Right lobe of liver (tissue), 4 donors: ENCODE measurements around the gene ERBB4.

Source experiments
- POLR2A ChIP-seq: fragments of 450-650 bp; IDR thresholded peaks from one replicate; pipeline ENCODE4 v1.6.1; 2017; ENCODE audit warnings: antibody characterized with exemption, mild to moderate bottlenecking
- TF ChIP-seq, protein P1 (sequence below), 4 donors: fragments of 200-600 bp in 3 of 4; fragments of 450-650 bp in 1 of 4; IDR thresholded peaks; one replicate each; pipeline versions ENCODE4 v1.5.1 to v1.8.0; 2016 to 2022; ENCODE audit warnings: antibody characterized with exemption in 4 of 4, mild to moderate bottlenecking in 2 of 4
- donor health status: DM: no; HTN: no; CAD: no.
- donor health status: DM: no; HTN: no; CAD: no.
- donor health status: DM: no; HTN: yes; CAD: no.

DNA sequence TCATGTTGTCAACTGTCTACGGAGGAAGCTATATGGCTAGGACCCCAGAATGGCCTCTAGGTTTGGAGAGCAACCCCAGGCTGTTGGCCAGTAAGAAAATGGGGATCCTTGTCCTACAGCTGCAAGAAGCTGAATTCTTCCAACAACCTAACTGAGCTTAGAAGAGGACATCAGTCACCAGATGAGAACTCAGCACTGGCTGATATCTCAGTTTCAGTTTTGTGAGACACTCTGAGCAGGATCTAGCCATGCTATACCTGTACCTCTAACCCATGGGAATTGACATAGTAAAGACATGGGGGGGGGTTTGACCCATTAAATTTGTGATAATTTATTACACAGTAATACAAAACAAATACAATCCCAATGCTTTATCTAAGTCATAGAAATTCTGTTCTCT, 312.5 kb downstream of the ERBB4 start:
- TF ChIP-seq, protein P1, sequence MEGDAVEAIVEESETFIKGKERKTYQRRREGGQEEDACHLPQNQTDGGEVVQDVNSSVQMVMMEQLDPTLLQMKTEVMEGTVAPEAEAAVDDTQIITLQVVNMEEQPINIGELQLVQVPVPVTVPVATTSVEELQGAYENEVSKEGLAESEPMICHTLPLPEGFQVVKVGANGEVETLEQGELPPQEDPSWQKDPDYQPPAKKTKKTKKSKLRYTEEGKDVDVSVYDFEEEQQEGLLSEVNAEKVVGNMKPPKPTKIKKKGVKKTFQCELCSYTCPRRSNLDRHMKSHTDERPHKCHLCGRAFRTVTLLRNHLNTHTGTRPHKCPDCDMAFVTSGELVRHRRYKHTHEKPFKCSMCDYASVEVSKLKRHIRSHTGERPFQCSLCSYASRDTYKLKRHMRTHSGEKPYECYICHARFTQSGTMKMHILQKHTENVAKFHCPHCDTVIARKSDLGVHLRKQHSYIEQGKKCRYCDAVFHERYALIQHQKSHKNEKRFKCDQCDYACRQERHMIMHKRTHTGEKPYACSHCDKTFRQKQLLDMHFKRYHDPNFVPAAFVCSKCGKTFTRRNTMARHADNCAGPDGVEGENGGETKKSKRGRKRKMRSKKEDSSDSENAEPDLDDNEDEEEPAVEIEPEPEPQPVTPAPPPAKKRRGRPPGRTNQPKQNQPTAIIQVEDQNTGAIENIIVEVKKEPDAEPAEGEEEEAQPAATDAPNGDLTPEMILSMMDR (IDR thresholded peaks at IDR 0.05): no peak
- no peak for TF ChIP-seq POLR2A
